ENCODE measurements around the gene CD9.
"Not testable (repeated sequence)": the region's sequence is repeated elsewhere in the genome, so short reads cannot be mapped to it uniquely, and the experiment has no call there.

CD9 gene

DNA sequence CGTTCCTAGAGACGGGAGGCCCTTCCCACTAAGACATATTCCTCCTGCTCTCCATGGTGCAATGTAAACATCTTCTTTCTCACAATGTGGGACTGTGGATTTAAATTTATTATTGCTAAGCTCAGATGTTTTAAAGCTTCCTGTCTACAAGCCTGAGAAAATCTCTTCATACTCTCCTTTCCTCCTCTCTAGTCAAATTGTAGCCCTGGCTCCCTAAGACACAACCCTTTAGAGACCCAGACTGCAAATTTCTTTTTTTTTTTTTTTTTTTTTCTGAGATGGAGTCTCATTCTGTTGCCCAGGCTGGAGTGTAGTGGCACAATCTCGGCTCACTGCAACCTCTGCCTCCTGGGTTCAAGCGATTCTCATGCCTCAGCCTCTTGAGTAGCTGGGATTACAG, 9.2 kb downstream of the CD9 start:
- not testable (repeated sequence) for H3K27ac ChIP-seq (ENCODE audit: low read length); H3K4me3 ChIP-seq (ENCODE audit: low read length); H3K27me3 ChIP-seq (ENCODE audit: control insufficient read depth, insufficient read depth, low read length); DNase-seq (ENCODE audit: low read depth, low spot score); H3K36me3 ChIP-seq (ENCODE audit: control insufficient read depth, insufficient read depth, low read length); H3K9me3 ChIP-seq (ENCODE audit: control insufficient read depth, insufficient read depth, low read length)
- no CpG with 5 or more reads among the region's 4 CpGs for WGBS (ENCODE audit: insufficient coverage, insufficient read length)
- H3K4me1 ChIP-seq (ENCODE audit: control insufficient read depth, insufficient read depth, low read length) = peaks cover 17% of the 10 kb centered on the region

DNA sequence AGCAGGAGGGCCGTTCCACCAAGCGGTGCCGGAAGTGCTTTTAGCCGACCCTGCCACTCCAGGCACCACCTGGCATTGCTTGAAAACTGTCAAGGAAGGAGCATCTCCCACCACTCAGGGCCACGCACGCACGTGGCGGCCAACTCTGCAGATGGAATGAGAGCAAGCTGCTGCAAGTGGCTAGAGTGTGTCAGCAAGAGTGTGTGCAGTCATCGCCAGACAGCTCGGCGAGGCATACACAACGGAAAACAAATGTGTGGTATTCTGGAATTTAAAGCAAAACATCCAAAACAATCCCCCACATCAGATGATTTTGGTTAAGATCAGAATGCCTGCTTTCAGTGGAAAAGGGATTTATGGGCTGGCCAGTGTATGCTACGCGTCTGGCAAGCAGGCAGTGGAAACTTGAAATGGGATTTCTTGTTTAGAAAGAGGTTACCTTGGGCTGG, 11.2 kb downstream of the CD9 start:
- H3K36me3 ChIP-seq (ENCODE audit: control insufficient read depth, insufficient read depth, low read length) = peaks cover 2% of the 10 kb centered on the region; the same call in 1 of the 2 replicates
- H3K27ac ChIP-seq (ENCODE audit: low read length) = no peak overlapping the region
- DNase-seq (ENCODE audit: low read depth, low spot score) = no peak
- H3K27me3 ChIP-seq (ENCODE audit: control insufficient read depth, insufficient read depth, low read length) = no peaks in the 10 kb centered on the region
- peaks cover 15% of the 10 kb centered on the region for H3K4me1 ChIP-seq (ENCODE audit: control insufficient read depth, insufficient read depth, low read length)
- no peaks in the 10 kb centered on the region for H3K9me3 ChIP-seq (ENCODE audit: control insufficient read depth, insufficient read depth, low read length)
- H3K4me3 ChIP-seq (ENCODE audit: low read length) = no peak overlapping the region
- no CpG with 5 or more reads among the region's 14 CpGs for WGBS (ENCODE audit: insufficient coverage, insufficient read length)

DNA sequence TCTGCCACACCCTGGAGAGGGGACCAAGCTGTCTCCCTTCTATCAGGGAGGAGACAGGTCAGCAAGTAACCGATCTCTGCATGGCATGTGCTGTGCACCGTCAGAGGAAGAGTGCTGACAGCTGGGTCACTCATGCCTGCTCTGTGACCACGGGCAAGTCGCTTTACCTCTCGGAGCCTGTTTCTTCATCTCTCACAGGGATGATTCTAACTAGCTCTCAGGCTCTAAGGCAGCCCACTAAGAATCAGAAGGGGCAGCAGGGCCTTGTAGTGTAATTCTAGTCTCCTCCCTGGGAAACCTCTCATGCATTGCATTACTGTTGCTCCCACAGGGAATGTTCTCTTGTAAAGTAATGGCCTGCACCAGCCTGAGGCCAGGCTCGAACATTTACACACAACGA, 11.9 kb downstream of the CD9 start:
- no CpG with 5 or more reads among the region's 7 CpGs for WGBS (ENCODE audit: insufficient coverage, insufficient read length)
- Histone ChIP-seq H3K27ac (ENCODE audit: low read length) (no peak overlapping the region), H3K4me3 (ENCODE audit: low read length) (no peak overlapping the region), H3K4me1 (ENCODE audit: control insufficient read depth, insufficient read depth, low read length) (peaks cover 18% of the 10 kb centered on the region), H3K36me3 (ENCODE audit: control insufficient read depth, insufficient read depth, low read length) (peaks cover 2% of the 10 kb centered on the region; the same call in 1 of the 2 replicates), H3K9me3 (ENCODE audit: control insufficient read depth, insufficient read depth, low read length) (no peaks in the 10 kb centered on the region), H3K27me3 (ENCODE audit: control insufficient read depth, insufficient read depth, low read length) (no peaks in the 10 kb centered on the region)
- DNase-seq (ENCODE audit: low read depth, low spot score) = no peak

DNA sequence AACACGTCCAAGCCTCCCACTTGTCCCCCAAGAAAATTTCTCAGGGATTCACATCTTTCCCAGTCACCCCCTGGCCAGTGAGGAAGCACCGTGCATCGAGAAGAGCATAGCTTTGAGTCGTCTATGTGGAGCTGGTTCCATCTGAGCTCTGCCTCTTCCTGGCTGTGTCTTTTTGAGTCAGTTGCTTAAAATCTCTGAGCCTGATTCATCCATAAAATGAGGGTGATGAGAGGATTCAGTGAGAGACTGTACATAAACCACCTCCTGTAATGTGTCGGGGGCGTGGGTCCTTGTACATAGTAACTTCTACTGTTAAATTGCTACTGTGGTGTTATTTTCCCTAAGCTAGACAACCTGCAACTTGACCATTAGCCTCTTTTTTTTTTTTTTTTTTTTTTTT, 13.8 kb downstream of the CD9 start:
- Histone ChIP-seq H3K4me1 (ENCODE audit: control insufficient read depth, insufficient read depth, low read length) (peaks cover 18% of the 10 kb centered on the region), H3K27me3 (ENCODE audit: control insufficient read depth, insufficient read depth, low read length) (no peaks in the 10 kb centered on the region), H3K36me3 (ENCODE audit: control insufficient read depth, insufficient read depth, low read length) (peaks cover 2% of the 10 kb centered on the region; the same call in 1 of the 2 replicates), H3K4me3 (ENCODE audit: low read length) (no peak overlapping the region), H3K27ac (ENCODE audit: low read length) (no peak overlapping the region), H3K9me3 (ENCODE audit: control insufficient read depth, insufficient read depth, low read length) (no peaks in the 10 kb centered on the region)
- DNase-seq (ENCODE audit: low read depth, low spot score) = no peak
- no CpG with 5 or more reads among the region's 6 CpGs for WGBS (ENCODE audit: insufficient coverage, insufficient read length)

DNA sequence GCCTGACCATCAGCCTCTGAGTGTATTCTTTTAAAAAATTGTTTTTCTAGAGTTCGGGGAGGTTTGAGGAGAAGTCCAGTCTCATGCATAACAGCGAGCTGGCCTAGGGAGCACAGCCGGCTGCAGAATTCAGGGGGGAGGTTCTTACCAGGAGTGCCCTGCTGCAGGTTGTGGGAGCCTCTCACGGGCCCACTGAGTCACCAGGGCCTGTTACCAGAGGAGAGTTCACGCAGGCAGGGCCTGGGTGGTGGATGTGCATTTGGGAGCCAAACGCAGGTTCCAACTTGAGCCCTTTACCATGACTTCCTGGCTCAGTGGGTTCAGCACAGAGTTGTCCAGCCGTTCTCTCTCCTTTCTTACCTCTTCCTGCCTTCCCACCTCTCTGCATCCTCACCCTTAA, 14.4 kb downstream of the CD9 start:
- Histone ChIP-seq H3K4me3 (ENCODE audit: low read length) (no peak overlapping the region), H3K27ac (ENCODE audit: low read length) (peak overlapping the region; percentile 14), H3K36me3 (ENCODE audit: control insufficient read depth, insufficient read depth, low read length) (peaks cover 2% of the 10 kb centered on the region; the same call in 1 of the 2 replicates), H3K27me3 (ENCODE audit: control insufficient read depth, insufficient read depth, low read length) (no peaks in the 10 kb centered on the region), H3K9me3 (ENCODE audit: control insufficient read depth, insufficient read depth, low read length) (no peaks in the 10 kb centered on the region), H3K4me1 (ENCODE audit: control insufficient read depth, insufficient read depth, low read length) (peaks cover 16% of the 10 kb centered on the region)
- WGBS (ENCODE audit: insufficient coverage, insufficient read length) = no CpG with 5 or more reads among the region's 7 CpGs
- DNase-seq (ENCODE audit: low read depth, low spot score) = no peak

DNA sequence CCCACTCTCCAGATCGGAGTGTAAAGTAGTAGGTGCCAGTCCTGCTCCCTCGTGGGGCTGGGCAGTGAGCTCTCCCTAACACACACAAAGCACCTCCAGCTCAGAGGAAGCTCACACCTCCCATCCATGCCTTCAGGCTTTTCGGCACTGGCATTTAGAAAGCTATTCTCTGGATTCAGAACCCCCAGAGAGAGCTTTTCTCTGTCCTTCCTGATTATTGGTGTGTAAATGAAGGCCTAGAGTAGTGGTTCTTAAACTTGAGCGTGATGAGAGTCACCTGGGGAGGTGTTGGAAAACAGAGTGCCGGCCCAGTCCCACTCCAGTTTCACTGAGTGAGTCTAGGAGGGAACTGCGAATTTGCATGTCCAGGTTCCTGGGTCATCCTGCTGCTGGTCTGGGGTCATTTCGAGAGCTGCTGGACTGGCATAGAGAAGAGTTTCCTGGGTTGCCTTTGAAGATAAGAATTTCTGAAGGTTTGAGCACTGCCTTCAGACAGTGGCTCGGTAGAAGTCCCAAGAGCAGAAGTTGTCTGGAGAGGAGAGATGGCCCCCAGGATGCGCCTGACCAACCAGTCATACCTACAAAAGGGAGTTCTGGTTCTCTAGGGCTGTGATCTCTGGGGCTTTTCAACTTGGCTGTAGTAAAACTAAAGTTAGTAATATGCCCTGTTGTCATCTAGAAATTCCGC, 15.1 kb downstream of the CD9 start:
- no peak for DNase-seq (ENCODE audit: low read depth, low spot score)
- Histone ChIP-seq H3K27me3 (ENCODE audit: control insufficient read depth, insufficient read depth, low read length) (no peaks in the 10 kb centered on the region), H3K4me3 (ENCODE audit: low read length) (no peak overlapping the region), H3K36me3 (ENCODE audit: control insufficient read depth, insufficient read depth, low read length) (peaks cover 2% of the 10 kb centered on the region; the same call in 1 of the 2 replicates), H3K9me3 (ENCODE audit: control insufficient read depth, insufficient read depth, low read length) (no peaks in the 10 kb centered on the region), H3K4me1 (ENCODE audit: control insufficient read depth, insufficient read depth, low read length) (peaks cover 20% of the 10 kb centered on the region), H3K27ac (ENCODE audit: low read length) (peak overlapping the region; percentile 14)
- no CpG with 5 or more reads among the region's 10 CpGs for WGBS (ENCODE audit: insufficient coverage, insufficient read length)

DNA sequence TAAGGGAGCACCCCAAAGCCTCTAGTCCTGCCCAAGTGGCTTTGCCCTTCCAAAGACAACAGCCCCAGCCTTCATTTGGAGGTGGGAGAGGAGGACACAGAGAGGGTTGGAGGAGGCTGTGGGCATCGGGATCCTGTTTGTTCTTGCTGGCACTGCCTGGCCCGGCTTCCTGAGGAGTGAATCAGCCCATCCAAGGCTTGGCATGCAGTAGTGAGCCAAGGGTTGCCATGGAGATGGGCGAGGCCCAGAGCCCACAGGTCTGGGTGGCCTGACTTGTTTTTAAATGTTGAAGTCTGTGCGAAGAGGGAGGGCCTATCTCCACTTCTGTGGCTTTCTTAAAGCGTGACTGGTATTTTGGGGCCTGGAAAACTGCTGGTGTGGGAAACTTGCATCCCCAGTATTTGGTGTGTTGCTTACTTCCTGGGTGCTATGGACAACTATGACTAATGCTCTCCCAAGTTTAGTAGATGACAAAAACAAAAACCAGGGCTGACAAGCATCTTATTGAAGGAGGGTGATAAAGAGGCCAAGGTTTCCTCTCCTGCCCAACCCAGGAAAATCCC, 15.8 kb downstream of the CD9 start:
- DNase-seq (ENCODE audit: low read depth, low spot score) = no peak
- Histone ChIP-seq H3K9me3 (ENCODE audit: control insufficient read depth, insufficient read depth, low read length) (no peaks in the 10 kb centered on the region), H3K27ac (ENCODE audit: low read length) (no peak overlapping the region), H3K27me3 (ENCODE audit: control insufficient read depth, insufficient read depth, low read length) (no peaks in the 10 kb centered on the region), H3K36me3 (ENCODE audit: control insufficient read depth, insufficient read depth, low read length) (peaks cover 2% of the 10 kb centered on the region; the same call in 1 of the 2 replicates), H3K4me3 (ENCODE audit: low read length) (no peak overlapping the region), H3K4me1 (ENCODE audit: control insufficient read depth, insufficient read depth, low read length) (peaks cover 20% of the 10 kb centered on the region)
- no CpG with 5 or more reads among the region's 5 CpGs for WGBS (ENCODE audit: insufficient coverage, insufficient read length)

DNA sequence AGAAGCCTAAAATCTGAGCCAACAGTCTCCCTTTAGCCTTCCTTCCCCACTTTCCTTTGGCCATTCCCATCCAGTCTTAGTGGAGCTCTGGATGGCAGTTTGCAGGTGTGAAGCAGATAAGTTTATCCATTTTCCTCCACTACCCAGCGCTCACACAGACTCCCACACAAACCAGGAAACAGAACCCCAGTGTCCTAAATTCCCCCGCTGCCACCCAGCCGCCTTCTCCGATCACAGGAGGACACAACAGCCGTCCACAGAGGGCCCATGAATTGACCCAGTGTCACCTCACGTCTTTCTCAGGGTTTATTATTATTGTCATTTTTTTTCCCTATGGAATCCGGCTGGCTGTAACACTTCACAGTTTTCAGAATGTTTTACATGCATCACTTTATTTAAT, 16.4 kb downstream of the CD9 start:
- Histone ChIP-seq H3K4me3 (ENCODE audit: low read length) (no peak overlapping the region), H3K9me3 (ENCODE audit: control insufficient read depth, insufficient read depth, low read length) (no peaks in the 10 kb centered on the region), H3K27me3 (ENCODE audit: control insufficient read depth, insufficient read depth, low read length) (no peaks in the 10 kb centered on the region), H3K4me1 (ENCODE audit: control insufficient read depth, insufficient read depth, low read length) (peaks cover 18% of the 10 kb centered on the region), H3K27ac (ENCODE audit: low read length) (no peak overlapping the region), H3K36me3 (ENCODE audit: control insufficient read depth, insufficient read depth, low read length) (no peaks in the 10 kb centered on the region; the same call in 1 of the 2 replicates)
- DNase-seq (ENCODE audit: low read depth, low spot score) = no peak
- no CpG with 5 or more reads among the region's 7 CpGs for WGBS (ENCODE audit: insufficient coverage, insufficient read length)

DNA sequence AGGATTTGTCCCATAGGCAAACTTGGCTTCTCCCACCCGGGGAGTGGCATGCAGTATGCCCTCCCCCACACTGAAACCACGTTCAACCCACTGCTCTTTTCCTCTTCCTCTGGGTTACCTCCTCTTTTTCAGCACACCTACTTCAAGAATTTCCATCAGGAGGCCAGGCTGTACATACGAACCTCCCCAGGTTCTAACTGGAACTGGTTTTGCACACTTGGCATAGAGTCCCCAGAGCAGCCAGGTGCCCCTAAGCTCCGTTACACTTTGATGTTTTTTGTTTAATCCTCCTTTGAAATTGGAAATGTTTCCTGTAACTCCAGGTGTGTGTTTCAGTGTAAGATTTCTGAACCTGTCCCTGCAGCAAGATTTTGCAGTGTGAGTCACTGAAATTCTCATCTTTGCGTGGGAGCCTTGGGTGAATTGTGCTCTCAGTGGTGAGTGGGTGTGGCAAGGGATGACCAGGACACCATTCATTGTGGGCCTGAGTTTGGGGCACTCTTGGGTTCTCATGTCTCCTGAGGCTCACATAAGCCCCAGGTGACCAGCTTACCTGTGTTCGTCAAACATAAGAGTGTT, 18.2 kb downstream of the CD9 start:
- Histone ChIP-seq H3K4me3 (ENCODE audit: low read length) (no peak overlapping the region), H3K36me3 (ENCODE audit: control insufficient read depth, insufficient read depth, low read length) (no peaks in the 10 kb centered on the region; the same call in 1 of the 2 replicates), H3K27me3 (ENCODE audit: control insufficient read depth, insufficient read depth, low read length) (no peaks in the 10 kb centered on the region), H3K9me3 (ENCODE audit: control insufficient read depth, insufficient read depth, low read length) (no peaks in the 10 kb centered on the region), H3K27ac (ENCODE audit: low read length) (no peak overlapping the region), H3K4me1 (ENCODE audit: control insufficient read depth, insufficient read depth, low read length) (peaks cover 19% of the 10 kb centered on the region)
- no CpG with 5 or more reads among the region's 6 CpGs for WGBS (ENCODE audit: insufficient coverage, insufficient read length)
- no peak for DNase-seq (ENCODE audit: low read depth, low spot score)

DNA sequence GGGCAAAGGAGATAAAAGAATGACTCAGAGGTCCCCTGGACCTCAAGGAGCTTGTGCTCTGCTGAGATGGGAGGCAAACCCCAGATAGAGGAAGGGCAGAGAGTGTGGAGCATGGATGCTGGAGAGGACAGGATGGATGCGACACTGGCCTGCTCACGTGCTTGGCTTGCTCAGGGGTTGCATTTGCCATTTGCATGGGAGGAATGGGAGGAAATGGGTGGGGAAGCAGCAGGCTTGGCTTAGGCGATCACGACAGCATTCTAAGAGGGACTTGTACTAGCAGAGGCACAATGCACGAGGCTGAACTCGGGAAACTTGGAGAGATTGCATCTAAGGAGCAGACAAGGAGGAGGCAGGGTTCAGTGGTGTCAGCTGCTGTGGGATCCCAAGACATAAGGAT, 19.8 kb downstream of the CD9 start:
- no peak overlapping the region for H3K4me3 ChIP-seq (ENCODE audit: low read length)
- WGBS (ENCODE audit: insufficient coverage, insufficient read length) = no CpG with 5 or more reads among the region's 6 CpGs
- H3K27ac ChIP-seq (ENCODE audit: low read length) = no peak overlapping the region
- peaks cover 12% of the 10 kb centered on the region; the same call in 1 of the 2 replicates for H3K4me1 ChIP-seq (ENCODE audit: control insufficient read depth, insufficient read depth, low read length)
- peaks cover 7% of the 10 kb centered on the region; the same call in 1 of the 2 replicates for H3K36me3 ChIP-seq (ENCODE audit: control insufficient read depth, insufficient read depth, low read length)
- H3K9me3 ChIP-seq (ENCODE audit: control insufficient read depth, insufficient read depth, low read length) = no peaks in the 10 kb centered on the region
- H3K27me3 ChIP-seq (ENCODE audit: control insufficient read depth, insufficient read depth, low read length) = no peaks in the 10 kb centered on the region
- DNase-seq (ENCODE audit: low read depth, low spot score) = no peak
